ENCODE results near the gene CARS2. TPM values are rescaled to one million over a fixed set of nuclear protein-coding genes. Genes with fewer than 3 reads are reported as not detected.

The CARS2 gene
- total RNA-seq, 1 experiment from 2014 or later, result 52.9 TPM

GRCh38 chr13:110714797-110715394 is 9.0 kb upstream of the CARS2 start:
- Histone ChIP-seq H3K4me3 (replicated peaks in 1 of 2; ENCODE audit: low read depth in 1 of 2, low read length in 2 of 2) (peak overlapping the region; percentile 88), H3K9me3 (ENCODE audit: control insufficient read depth in 1 of 2, insufficient read depth in 1 of 2, low read depth in 1 of 2, low read length in 2 of 2) (no peaks in the 10 kb centered on the region), H3K27ac (ENCODE audit: low read depth, low read length) (peak overlapping the region; percentile 98), H3K4me2 (ENCODE audit: low read length) (peak overlapping the region; percentile 98), H3K4me1 (ENCODE audit: control insufficient read depth in 1 of 2, insufficient read depth in 2 of 2, low read length in 2 of 2) (peaks cover 15 to 32% of the 10 kb centered on the region in 2 experiments; a peak in 3 of 4 replicates), H3K9me2 (ENCODE audit: insufficient read depth) (no peaks in the 10 kb centered on the region), H3K9ac (ENCODE audit: low read length) (peak overlapping the region; percentile 95), H4K20me1 (ENCODE audit: insufficient read depth) (peaks cover 26% of the 10 kb centered on the region), H2AFZ (ENCODE audit: low read depth, low read length, poor library complexity, severe bottlenecking) (no peak overlapping the region), H3K36me3 (ENCODE audit: control insufficient read depth in 1 of 2, insufficient read depth in 2 of 2, low read length in 2 of 2) (peaks cover under 1 to 5% of the 10 kb centered on the region in 2 experiments; a peak in 2 of 4 replicates), H3K27me3 (ENCODE audit: insufficient read depth, low read length) (no peaks in the 10 kb centered on the region), H3K79me2 (ENCODE audit: insufficient read depth, low read length) (peaks cover 56% of the 10 kb centered on the region)
- intact Hi-C loops (cut with micrococcal nuclease), result loop anchor here (2.0 to 10.0 kb wide), 3 partner anchors 156 to 250 kb away; partner anchors contain the start of gene ANKRD10
- DNase-seq (ENCODE audit: low read depth, low spot score), result no peak
- ChIA-PET POLR2A (interaction anchor here (0.6 to 4.2 kb wide), 16 partner anchors 9 to 251 kb away, joined by 3 to 40 read pairs (median 3); partner anchors contain the start of genes ANKRD10, CARS2 and NAXD), CTCF (no interaction called here), RAD21 (ENCODE audit: low non-redundant PET in 1 of 2, low total read pairs in 2 of 2, uncharacterized antibody in 2 of 2, unreplicated experiment in 2 of 2) (interaction anchor here in 1 of 2 experiments (1.0 kb wide), 1 partner anchor 9 kb away, joined by 3 read pairs; the partner anchor contains the start of gene CARS2)
- ATAC-seq, result no peak
- BruUV-seq (replicated peaks), result TSS peak; percentile 84
- TF ChIP-seq POLR2AphosphoS5 (IDR thresholded peaks at IDR 0.05; ENCODE audit: low read depth, low read length), result peak; percentile 100
- TF ChIP-seq ATF3 (IDR thresholded peaks at IDR 0.05), result no peak
- no peak for TF ChIP-seq ZNF274 (IDR thresholded peaks at IDR 0.05; ENCODE audit: low read depth, low read length)
- no peak for TF ChIP-seq ZBTB33 (IDR thresholded peaks at IDR 0.05; ENCODE audit: extremely low read depth, insufficient replicate concordance, low read length)
- TF ChIP-seq CBX3 (IDR thresholded peaks at IDR 0.05; ENCODE audit: low read depth), result no peak
- no peak for TF ChIP-seq EZH2phosphoT487 (IDR thresholded peaks at IDR 0.05; ENCODE audit: borderline replicate concordance)
- no peak for TF ChIP-seq TCF7L2 (IDR thresholded peaks at IDR 0.05; ENCODE audit: borderline replicate concordance, extremely low read depth, insufficient read depth, insufficient read length)
- no peak for TF ChIP-seq MAX (IDR thresholded peaks at IDR 0.05)
- TF ChIP-seq EGR1 (IDR thresholded peaks at IDR 0.05; ENCODE audit: low read depth), result no peak
- no peak for TF ChIP-seq ELF1 (IDR thresholded peaks at IDR 0.05; ENCODE audit: borderline replicate concordance, low read depth)
- TF ChIP-seq CEBPB (IDR thresholded peaks at IDR 0.05; ENCODE audit: low read depth), result no peak
- TF ChIP-seq REST (IDR thresholded peaks at IDR 0.05; ENCODE audit: low read depth), result no peak
- peak; percentile 79 for TF ChIP-seq YY1 (IDR thresholded peaks at IDR 0.05; ENCODE audit: extremely low read depth, insufficient replicate concordance, low read depth, low read length)
- no peak for TF ChIP-seq EZH2 (IDR thresholded peaks at IDR 0.05)
- TF ChIP-seq POLR2A (IDR thresholded peaks at IDR 0.05; ENCODE audit: borderline replicate concordance, extremely low read depth, insufficient read depth, insufficient read length), result peak; percentile 100
- no peak for TF ChIP-seq FOSL1 (IDR thresholded peaks at IDR 0.05; ENCODE audit: low read depth)
- TF ChIP-seq CTCF (IDR thresholded peaks at IDR 0.05 in 2 of 3, conservative IDR thresholded peaks at IDR 0.05 in 1 of 3; ENCODE audit: borderline replicate concordance in 1 of 3, insufficient read depth in 1 of 3, low read depth in 2 of 3, low read length in 2 of 3), result no peak
- TF ChIP-seq ZFX (IDR thresholded peaks at IDR 0.05), result no peak
- no peak for TF ChIP-seq SP1 (IDR thresholded peaks at IDR 0.05; ENCODE audit: low read depth)

Data from HCT116 (cell line).